CD4-positive, alpha-beta T cell (primary cell): ENCODE measurements around the gene FBXO9. TPM values are rescaled to one million over a fixed set of nuclear protein-coding genes. Genes with fewer than 3 reads are reported as not detected.

Source experiments
- ATAC-seq: fragments of 200-7000 bp; cut with Tn5 transposase; one replicate; pipeline ENCODE4 v1.10.0; 2022; ENCODE audit warnings: mild to moderate bottlenecking; ENCODE audit not compliant: poor library complexity
- CTCF ChIA-PET: fragments of 350-600 bp; sonication (Branson Sonifier 250); formaldehyde crosslinking; loops from one replicate; lab custom pipeline; 2021; ENCODE audit warnings: antibody characterized with exemption, inconsistent platforms; lab: Charles Lee
- POLR2A ChIA-PET: fragments of 350-600 bp; sonication (Branson Sonifier 250); formaldehyde crosslinking; loops from one replicate; lab custom pipeline; 2021; ENCODE audit warnings: antibody characterized with exemption, inconsistent platforms; lab: Charles Lee
- DNase-seq, 14 experiments: peaks; one replicate each; pipeline ENCODE4 v3.0.0-alpha.2; 2013 to 2020; ENCODE audit warnings: mixed read lengths in 2 of 14
- H3K27ac ChIP-seq, 2 donors: one replicate each; pipeline versions ENCODE4 v1.5.1 to v1.7.0; 2013; ENCODE audit warnings: low read length in 2 of 2, low read depth in 1 of 2, mild to moderate bottlenecking in 1 of 2
- H3K27me3 ChIP-seq, 2 experiments: 1 replicate in 1 of 2; 2 replicates in 1 of 2; pipeline versions ENCODE4 v1.6.1 to v1.7.0; 2013; ENCODE audit warnings: low read length in 2 of 2, control low read depth in 1 of 2, mild to moderate bottlenecking in 1 of 2, moderate library complexity in 1 of 2; ENCODE audit not compliant: insufficient read depth in 2 of 2, control insufficient read depth in 1 of 2
- H3K36me3 ChIP-seq: one replicate; pipeline ENCODE4 v1.6.1; 2013; ENCODE audit warnings: low read length, control low read depth; ENCODE audit not compliant: insufficient read depth
- H3K4me1 ChIP-seq: one replicate; pipeline ENCODE4 v1.6.1; 2013; ENCODE audit warnings: low read length, control low read depth; ENCODE audit not compliant: insufficient read depth
- H3K4me3 ChIP-seq: one replicate; pipeline ENCODE4 v1.5.1; 2013; ENCODE audit warnings: mild to moderate bottlenecking, low read length, moderate library complexity
- H3K9me3 ChIP-seq, 2 experiments: 1 replicate in 1 of 2; 2 replicates in 1 of 2; pipeline versions ENCODE4 v1.6.1 to v1.7.0; 2013; ENCODE audit warnings: low read length in 2 of 2, mild to moderate bottlenecking in 2 of 2, control low read depth in 1 of 2, moderate library complexity in 1 of 2; ENCODE audit not compliant: control insufficient read depth in 1 of 2, insufficient read depth in 1 of 2
- H3K27ac Mint-ChIP-seq: one replicate; pipeline ENCODE4 v1.8.0; 2020; ENCODE audit warnings: mixed read lengths
- H3K27me3 Mint-ChIP-seq: one replicate; pipeline ENCODE4 v1.8.0; 2021; ENCODE audit warnings: mixed read lengths
- H3K36me3 Mint-ChIP-seq: one replicate; pipeline ENCODE4 v1.8.0; 2021; ENCODE audit warnings: low read depth, mixed read lengths
- H3K4me1 Mint-ChIP-seq: one replicate; pipeline ENCODE4 v1.8.0; 2021; ENCODE audit warnings: low read depth, mixed read lengths
- H3K4me3 Mint-ChIP-seq: one replicate; pipeline ENCODE4 v1.8.0; 2020; ENCODE audit warnings: mild to moderate bottlenecking, mixed read lengths
- H3K9me3 Mint-ChIP-seq: one replicate; pipeline ENCODE4 v1.8.0; 2020; ENCODE audit warnings: mixed read lengths
- intact Hi-C, 2 experiments: fragments of 100-400 bp; cut with DNase I in 1 of 2; cut with micrococcal nuclease in 1 of 2; formaldehyde crosslinking; loops; one replicate each; pipeline versions ENCODE4 v1.15.1 to v1.9.0; 2023 to 2025; cut with DNase I, micrococcal nuclease
- total RNA-seq, 174 experiments: library from RNA in 2 of 174; stranded (reverse) in 2 of 174; gene quantifications; one replicate each; pipeline ENCODE4 v1.2.3 and lab custom pipeline; 2021 to 2026
- TF ChIP-seq, protein P1 (sequence below): fragments of 200-600 bp; IDR thresholded peaks from one replicate; pipeline ENCODE4 v1.8.0; 2022; ENCODE audit warnings: antibody characterized with exemption, mild to moderate bottlenecking

FBXO9 gene
- total RNA-seq, 2 experiments from 2014 or later, result 67.3 to 77.0 TPM

DNA sequence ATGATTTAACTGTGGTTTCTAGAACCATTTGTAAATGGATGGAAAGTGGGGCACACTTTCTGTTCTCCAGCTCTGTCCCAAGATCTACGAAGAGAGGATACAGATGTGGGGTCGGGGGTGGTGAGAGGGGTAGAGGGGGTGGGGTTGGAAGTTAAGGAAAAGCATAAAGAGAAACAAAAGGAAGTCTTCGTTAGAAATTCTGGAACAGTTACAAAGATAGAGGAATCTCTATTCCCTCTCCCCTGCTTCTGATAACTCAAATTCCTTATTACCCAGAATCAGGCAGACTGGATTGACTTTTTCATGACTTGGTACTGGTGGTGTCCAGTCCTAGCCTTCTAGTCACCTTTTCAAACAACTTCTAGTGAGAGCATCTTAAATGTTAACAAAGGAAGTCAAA lies 78.5 kb downstream of the FBXO9 start:
- ChIA-PET CTCF (no interaction called here), POLR2A (no interaction called here)
- no peak for DNase-seq
- Histone ChIP-seq H3K36me3 (no peaks in the 10 kb centered on the region), H3K27me3 (no peaks in the 10 kb centered on the region), H3K9me3 (no peaks in the 10 kb centered on the region), H3K4me3 (no peak overlapping the region), H3K27ac (no peak overlapping the region), H3K4me1 (no peaks in the 10 kb centered on the region)
- Mint-ChIP-seq H3K4me1 (no peaks in the 10 kb centered on the region), H3K27ac (no peak overlapping the region), H3K9me3 (no peaks in the 10 kb centered on the region), H3K36me3 (no peaks in the 10 kb centered on the region), H3K4me3 (no peak overlapping the region), H3K27me3 (peaks cover 5% of the 10 kb centered on the region)
- intact Hi-C loops, result no loop called here
- ATAC-seq, result no peak
- TF ChIP-seq, protein P1, sequence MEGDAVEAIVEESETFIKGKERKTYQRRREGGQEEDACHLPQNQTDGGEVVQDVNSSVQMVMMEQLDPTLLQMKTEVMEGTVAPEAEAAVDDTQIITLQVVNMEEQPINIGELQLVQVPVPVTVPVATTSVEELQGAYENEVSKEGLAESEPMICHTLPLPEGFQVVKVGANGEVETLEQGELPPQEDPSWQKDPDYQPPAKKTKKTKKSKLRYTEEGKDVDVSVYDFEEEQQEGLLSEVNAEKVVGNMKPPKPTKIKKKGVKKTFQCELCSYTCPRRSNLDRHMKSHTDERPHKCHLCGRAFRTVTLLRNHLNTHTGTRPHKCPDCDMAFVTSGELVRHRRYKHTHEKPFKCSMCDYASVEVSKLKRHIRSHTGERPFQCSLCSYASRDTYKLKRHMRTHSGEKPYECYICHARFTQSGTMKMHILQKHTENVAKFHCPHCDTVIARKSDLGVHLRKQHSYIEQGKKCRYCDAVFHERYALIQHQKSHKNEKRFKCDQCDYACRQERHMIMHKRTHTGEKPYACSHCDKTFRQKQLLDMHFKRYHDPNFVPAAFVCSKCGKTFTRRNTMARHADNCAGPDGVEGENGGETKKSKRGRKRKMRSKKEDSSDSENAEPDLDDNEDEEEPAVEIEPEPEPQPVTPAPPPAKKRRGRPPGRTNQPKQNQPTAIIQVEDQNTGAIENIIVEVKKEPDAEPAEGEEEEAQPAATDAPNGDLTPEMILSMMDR, result no peak

DNA sequence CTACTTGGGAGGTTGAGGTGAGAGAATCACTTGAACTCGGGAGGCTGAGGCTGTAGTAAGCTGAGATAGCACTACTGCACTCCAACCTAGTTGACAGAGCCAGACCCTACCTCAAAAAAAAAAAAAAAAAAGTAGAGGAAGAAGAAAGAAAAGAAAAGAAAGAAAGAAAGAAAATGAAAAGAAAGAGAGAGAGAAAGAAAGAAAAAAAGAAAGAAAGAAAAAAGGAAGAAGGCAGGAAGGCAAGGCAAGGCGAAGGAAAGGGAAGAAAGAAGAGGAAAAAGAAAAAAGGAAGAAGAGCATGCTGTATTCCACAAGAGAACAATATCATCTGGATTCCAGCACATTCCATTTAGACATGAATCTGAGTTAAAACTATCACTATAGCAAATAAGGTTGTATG lies 79.6 kb downstream of the FBXO9 start:
- ATAC-seq (no peak), DNase-seq (no peak)
- POLR2A ChIA-PET, result no interaction called here
- H3K4me1 Mint-ChIP-seq, result no peaks in the 10 kb centered on the region
- Histone ChIP-seq H3K9me3 (no peaks in the 10 kb centered on the region), H3K36me3 (no peaks in the 10 kb centered on the region), H3K27ac (no peak overlapping the region), H3K4me3 (no peak overlapping the region), H3K4me1 (no peaks in the 10 kb centered on the region), H3K27me3 (no peaks in the 10 kb centered on the region)
- no peaks in the 10 kb centered on the region for H3K9me3 Mint-ChIP-seq
- H3K4me3 Mint-ChIP-seq, result no peak overlapping the region
- no peak overlapping the region for H3K27ac Mint-ChIP-seq
- intact Hi-C loops, result no loop called here
- peaks cover 8% of the 10 kb centered on the region for H3K27me3 Mint-ChIP-seq
- TF ChIP-seq, protein P1, result no peak
- no peaks in the 10 kb centered on the region for H3K36me3 Mint-ChIP-seq
- CTCF ChIA-PET, result no interaction called here

DNA sequence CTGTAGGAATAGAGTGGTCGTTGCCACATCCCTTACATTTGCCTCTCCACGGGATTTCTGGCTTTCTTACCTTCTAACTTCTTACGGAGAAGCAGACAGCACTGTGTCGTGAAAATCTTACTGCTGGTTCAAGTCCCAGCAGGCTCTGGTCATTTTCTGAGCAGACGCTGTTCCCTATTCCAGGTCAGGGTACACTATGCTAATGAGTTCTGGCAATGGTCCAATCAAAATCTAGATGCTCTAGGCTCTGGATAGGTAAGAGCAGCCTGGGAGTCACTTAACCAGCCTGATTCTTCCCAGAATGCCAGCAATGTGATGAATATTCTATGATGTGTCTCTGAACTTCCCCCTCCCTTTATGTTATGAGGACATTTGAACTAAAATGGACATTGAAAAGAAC lies 83.5 kb downstream of the FBXO9 start, which contains the start of gene GCM1:
TSS of gene GCM1 (minus strand) at position 158 of the 400 bp plus-strand sequence. CDS start 3,209 bp downstream, outside the sequence.
- H3K27me3 ChIP-seq, result no peaks in the 10 kb centered on the region
- Mint-ChIP-seq H3K9me3 (no peaks in the 10 kb centered on the region), H3K4me3 (no peak within 1 kb of the TSS), H3K27ac (no peak within 1 kb of the TSS), H3K4me1 (no peaks in the 10 kb centered on the region), H3K36me3 (no peaks in the 10 kb centered on the region), H3K27me3 (peaks cover 15% of the 10 kb centered on the region)
- H3K4me3 ChIP-seq, result no peak within 1 kb of the TSS
- DNase-seq (no peak), ATAC-seq (no peak)
- TF ChIP-seq, protein P1, result no peak
- H3K9me3 ChIP-seq, result no peaks in the 10 kb centered on the region
- no peaks in the 10 kb centered on the region for H3K36me3 ChIP-seq
- no peak within 1 kb of the TSS for H3K27ac ChIP-seq
- intact Hi-C loops, result no loop called here
- no peaks in the 10 kb centered on the region for H3K4me1 ChIP-seq
- CTCF ChIA-PET, result no interaction called here
- POLR2A ChIA-PET, result no interaction called here

Other genes starting within 250 kb of the FBXO9 start
- gene GSTA5, start 224.6 kb upstream of the FBXO9 start, total RNA-seq, result not detected
- gene GSTA3, start 155.7 kb upstream of the FBXO9 start, total RNA-seq, result not detected
- gene GSTA4, start 70.1 kb upstream of the FBXO9 start, total RNA-seq, result under 1 TPM in 1 of 2 experiments, not detected in 1; 0.25 TPM
- 1 to 10 TPM; 4.0 to 4.3 TPM for gene CILK1, start 3.6 kb upstream of the FBXO9 start, total RNA-seq
- under 1 TPM; 0.11 to 0.22 TPM for gene GCM1, start 83.4 kb downstream of the FBXO9 start, total RNA-seq